SIG-M5 (cell line): ENCODE data around the gene ALG6.

ENCODE experiments used
- DNase-seq: peaks from one replicate; lab custom pipeline; 2025; lab: John Stamatoyannopoulos, UW

The ALG6 gene

GRCh38 chr1:63367215-63368103, at the start of gene ALG6:
Gene ALG6 (plus strand): TSS chr1:63367627. CDS start chr1:63370978, 3,351 bp downstream.
- no peak for DNase-seq

GRCh38 chr1:63317817-63318152, 49.6 kb upstream of the ALG6 start:
- DNase-seq = no peak

GRCh38 chr1:63318201-63318979, 49.0 kb upstream of the ALG6 start:
- no peak for DNase-seq

DNA sequence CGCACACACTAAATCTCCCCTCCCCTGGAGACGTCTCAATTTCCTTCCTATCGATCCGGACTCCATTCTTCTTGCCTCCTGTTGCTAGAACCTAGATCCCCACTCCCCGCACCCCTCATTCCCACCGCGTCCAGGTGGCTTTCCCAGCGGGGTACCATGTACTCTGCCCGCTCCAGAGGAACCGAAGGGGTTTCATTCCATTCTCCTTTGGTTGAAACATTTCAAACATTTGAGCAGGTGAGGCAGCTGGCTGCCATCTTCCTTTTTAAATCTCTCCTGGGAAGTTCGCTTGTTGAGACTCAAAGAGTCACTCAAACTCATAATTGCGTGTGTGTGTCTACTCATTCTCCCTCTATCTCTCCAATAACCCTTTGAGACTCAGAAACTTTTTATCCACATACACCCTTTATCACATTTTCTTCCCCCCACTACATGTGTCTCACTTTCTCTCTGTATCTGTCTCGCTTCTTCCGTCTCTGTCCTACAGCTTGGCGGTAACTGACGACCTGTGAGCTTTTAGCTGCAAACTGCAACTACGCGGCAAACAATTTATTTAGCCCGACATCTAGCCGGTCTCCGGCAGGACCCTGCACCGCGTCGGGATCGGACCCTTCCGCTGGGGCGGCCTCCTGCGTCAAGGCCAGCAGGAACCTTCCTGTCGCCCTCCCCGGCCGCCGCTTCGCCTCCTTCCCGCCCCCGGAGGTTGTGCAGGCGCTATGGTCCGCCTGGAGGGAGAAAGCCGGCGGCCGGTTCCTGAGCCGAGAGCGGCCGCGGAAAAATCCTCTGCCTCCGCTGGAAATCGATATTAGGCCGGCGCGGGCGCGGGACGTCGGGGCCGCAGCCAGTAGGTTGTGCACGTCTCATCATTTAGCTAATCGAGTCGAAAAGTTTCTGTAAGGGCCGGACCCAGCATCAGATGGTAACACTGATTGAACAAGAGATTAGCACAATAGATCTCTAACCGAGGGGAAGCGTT, 48.1 kb upstream of the ALG6 start:
- DNase-seq = no peak

- no peak for DNase-seq
Observed at GRCh38 chr1:63320022-63320721, 47.3 kb upstream of the ALG6 start.

DNA sequence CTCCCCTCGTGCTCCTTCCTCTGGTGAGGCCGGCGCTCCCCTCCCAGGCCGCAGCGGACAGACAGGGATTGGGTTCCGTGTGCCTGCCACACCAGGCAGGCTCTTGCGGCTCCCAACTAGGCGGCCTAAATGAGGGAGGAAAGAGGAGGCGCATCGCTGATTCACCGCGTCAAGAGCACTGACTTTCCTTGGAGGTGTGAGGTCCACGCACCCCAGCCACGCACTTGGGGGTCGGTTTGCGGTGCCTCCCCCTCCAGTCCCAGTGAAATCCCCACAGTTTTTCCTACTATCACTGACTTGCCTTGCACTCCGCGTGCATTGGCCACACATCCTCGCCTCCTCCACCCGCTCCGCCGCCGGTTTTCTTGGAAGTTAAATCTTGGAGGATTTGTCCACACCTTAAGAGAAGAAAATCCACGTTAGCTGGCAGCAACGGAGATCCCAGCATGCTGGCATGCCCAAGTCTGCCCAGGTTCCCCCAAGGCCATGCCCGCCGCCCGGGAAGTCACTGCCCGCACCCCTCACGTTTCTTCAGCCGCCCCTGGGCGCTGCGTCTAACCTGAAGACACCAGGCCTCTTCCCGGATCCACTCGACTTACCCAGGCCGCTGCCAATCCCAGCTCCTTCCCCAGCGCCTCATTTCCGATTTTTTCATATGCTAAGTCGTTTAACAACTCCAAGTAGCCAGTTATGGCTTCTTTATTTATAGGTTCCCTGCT, 46.2 kb upstream of the ALG6 start:
- DNase-seq = no peak

GRCh38 chr1:63321785-63322113, 45.7 kb upstream of the ALG6 start:
- no peak for DNase-seq

DNA sequence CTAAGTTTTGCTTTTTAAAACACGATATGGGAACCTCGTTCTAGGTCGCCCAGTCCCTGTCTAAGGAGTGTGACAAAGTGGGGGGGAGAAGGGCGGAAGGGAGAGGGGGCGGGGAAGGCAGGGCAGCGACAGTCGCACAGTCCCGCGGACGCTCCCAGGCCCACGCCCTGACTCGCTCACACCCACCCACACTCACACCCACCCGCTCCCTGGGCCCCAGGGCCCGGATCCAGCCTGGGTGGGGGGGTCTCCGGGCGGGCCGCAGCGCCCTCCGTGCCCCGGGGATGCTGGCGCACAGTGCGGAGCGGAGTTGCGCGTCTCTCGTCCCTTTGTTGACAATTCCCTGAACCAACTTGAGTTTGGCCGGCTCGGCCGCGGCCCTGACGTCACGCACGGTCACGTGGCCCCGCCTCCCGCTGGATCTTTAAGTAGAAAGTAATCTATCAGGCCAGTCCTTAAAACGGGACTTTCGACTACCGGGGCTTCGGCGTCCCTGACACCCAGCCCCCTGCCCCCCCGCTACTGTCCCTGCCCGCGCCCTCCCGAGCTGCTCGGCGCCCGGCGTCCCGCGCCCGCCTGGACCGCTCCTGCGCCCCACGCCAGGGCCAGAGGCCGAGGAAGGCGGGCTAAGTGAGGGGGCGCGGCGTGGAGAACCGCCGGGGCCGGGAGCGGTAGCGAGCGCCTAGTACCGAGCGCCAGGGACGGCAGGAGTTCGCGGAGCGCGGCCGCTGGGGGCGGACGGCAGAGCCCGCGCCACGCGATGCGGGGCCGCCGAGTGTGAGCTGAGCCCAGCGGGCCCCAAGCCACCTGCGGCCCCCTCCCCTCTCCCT, 45.1 kb upstream of the ALG6 start, which contains the start of gene FOXD3:
TSS of gene FOXD3 (plus strand) at position 454 of the 830 bp plus-strand sequence. CDS start 492 bp downstream, outside the sequence.
- no peak for DNase-seq

- no peak for DNase-seq
Observed at GRCh38 chr1:63322944-63323864, 44.2 kb upstream of the ALG6 start.

DNA sequence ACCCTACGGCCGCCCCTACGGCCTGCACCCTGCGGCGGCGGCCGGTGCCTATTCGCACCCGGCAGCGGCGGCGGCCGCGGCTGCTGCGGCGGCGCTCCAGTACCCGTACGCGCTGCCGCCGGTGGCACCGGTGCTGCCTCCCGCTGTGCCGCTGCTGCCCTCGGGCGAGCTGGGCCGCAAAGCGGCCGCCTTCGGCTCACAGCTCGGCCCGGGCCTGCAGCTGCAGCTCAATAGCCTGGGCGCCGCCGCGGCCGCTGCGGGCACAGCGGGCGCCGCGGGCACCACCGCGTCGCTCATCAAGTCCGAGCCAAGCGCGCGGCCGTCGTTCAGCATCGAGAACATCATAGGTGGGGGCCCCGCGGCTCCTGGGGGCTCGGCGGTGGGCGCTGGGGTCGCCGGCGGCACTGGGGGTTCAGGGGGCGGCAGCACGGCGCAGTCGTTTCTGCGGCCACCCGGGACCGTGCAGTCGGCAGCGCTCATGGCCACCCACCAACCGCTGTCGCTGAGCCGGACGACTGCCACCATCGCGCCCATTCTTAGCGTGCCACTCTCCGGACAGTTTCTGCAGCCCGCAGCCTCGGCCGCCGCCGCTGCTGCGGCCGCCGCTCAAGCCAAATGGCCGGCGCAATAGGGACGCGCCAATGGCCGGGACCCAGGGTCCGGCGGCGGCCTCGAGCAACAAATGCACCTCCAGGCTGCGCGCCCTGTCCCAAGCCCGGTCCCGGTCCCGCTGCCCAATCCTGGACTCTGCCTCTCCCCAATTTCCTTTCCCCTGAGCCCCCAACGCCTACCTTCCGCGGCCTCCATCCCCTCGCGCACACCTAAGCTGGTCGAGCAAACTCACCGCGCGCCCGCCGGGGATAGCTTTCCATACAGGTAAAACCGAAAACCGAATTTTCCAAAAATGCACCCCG, 43.3 kb upstream of the ALG6 start:
- no peak for DNase-seq

DNA sequence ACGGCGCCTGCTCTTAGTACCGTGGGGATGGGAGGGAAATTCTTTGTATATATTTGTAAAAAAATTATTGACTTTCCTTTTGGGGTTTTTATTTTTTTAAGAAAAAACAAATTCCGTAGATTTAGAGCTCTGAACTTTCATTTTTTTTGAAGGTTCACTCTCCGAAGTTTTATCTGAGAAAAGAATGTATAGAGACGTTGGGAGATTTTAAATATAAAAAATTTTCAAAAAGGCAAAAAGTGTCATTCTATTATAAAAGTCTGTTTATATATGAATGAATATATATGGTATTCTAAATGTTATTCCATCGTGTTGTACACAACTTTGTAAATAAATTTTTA, 42.7 kb upstream of the ALG6 start:
- no peak for DNase-seq

DNA sequence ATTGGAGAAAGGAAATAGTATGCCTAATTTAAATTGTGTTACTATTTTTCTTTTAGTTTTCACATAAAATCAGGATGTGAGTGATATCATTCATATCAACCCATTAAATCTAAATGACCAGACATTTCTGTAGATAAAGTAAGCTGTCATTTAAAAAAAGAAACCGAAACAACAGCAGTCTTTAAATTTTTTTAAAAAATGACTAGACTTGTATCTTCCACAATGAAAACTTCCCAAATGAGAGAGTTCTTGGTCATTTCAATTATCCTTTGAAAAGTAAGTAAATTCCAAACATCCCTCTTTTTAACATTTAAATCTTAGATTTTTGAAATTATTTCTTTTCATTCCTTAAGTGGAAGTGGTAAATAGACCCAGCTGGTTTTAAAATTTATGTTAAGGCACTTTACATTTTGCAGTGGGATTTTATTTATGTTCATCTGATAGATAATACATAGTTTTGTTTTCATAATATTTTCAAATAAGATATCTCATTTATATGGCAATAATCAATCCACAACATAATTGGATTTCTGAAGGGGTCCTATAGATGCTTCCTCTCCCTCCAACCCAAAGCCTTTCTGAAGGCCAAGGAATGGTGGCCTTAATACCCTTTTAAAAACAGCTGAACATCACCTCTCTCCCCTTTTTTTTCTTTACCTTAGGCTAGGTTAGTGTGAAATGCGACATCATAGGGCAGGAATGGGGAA, 42.0 kb upstream of the ALG6 start:
- no peak for DNase-seq

GRCh38 chr1:63326106-63326472, 41.3 kb upstream of the ALG6 start:
- DNase-seq = no peak

- no peak for DNase-seq
Observed at GRCh38 chr1:63326473-63327380, 40.7 kb upstream of the ALG6 start.

DNA sequence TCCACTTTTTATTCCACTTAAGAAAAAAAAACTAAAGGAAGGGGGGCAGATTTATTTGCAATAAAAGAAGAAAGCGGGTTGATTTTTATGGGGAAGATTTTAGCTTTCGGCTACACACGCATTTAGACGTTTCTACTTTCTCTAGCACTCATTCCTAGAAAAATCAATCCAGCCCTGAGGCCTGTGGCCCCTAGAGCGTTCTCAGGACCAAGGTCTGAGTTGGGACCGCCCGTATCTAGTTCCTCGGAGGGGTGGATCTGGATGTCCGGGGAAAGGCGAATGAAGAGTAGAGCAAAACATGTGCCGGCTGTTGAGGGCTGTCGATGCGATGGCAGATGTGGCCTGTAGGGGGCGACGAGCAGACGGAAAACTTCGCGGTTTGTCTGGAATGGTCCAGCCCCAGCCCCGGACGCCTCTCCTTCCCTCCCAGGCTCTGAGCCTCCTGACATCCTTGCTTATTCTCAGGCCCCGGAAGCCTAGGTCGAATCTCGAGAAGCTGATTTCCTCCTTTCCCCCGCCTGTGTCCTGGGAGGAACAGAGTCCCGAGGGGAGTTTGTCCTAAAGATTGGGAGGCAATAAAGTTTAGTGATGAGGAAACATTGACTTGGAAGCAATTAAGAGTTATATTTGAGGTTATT, 39.9 kb upstream of the ALG6 start:
- DNase-seq = no peak

- no peak for DNase-seq
Observed at GRCh38 chr1:63328122-63328521, 39.3 kb upstream of the ALG6 start.
